Myocyte (in vitro differentiated cells): ENCODE data around the gene SLC28A1. TPM values are rescaled to one million over a fixed set of nuclear protein-coding genes. Genes with fewer than 3 reads are reported as not detected.
"Not testable (repeated sequence)": the region's sequence is repeated elsewhere in the genome, so short reads cannot be mapped to it uniquely, and the experiment has no call there.

Experiments used
- DNase-seq: peaks from one replicate; pipeline ENCODE4 v3.0.0-alpha.2; 2012; ENCODE audit warnings: low read depth
- total RNA-seq: library from RNA; depleted of rRNA; stranded (reverse); fragments of >200 nt; gene quantifications from 2 replicates; pipeline ENCODE4 v1.2.3, GENCODE V29; 2014

SLC28A1 gene
- total RNA-seq, 1 donor from 2014 or later = not detected

DNA sequence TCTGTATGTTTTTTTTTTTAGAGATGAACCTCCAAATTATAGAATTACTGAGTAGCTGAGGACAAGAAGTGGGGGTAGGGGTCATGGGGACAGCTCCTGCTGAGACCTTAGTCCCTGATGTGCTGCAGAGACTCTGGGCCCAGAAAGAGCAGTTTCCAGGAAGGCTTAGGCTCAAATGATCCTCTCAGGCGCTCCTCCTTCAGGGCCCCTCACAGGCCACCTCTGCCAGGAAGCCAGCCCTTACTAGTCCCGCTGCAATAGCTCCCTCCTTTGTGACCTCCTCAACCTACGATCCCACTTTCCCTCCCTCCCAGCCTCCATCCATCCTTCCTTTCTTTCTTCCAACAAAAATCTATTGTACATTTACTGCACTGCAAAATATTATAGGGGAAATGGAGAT is 24.6 kb downstream of the SLC28A1 start:
- DNase-seq = no peak

DNA sequence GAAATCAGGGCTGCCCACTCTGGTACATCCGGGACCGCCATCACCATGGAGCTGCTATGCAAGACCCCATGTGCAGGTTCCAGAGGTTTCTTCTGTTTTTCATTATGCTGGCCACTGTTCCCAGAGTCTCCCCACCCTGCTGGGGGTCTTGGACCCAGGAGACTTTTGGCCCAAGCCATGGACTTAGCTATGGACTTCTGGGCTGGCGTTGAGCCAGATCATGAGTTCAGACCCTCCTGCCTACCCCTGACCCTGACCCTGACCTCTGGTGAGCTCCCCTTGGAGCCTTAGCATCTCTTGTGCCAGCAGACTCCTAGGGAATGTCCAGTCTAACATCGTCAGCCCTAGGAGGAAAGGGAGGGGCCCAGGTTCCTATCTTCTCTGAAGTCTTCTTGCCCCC is 25.3 kb downstream of the SLC28A1 start:
- DNase-seq = no peak

- DNase-seq = no peak
These were observed 26.6 kb downstream of the SLC28A1 start for GRCh38 chr15:84910928-84911623.

DNA sequence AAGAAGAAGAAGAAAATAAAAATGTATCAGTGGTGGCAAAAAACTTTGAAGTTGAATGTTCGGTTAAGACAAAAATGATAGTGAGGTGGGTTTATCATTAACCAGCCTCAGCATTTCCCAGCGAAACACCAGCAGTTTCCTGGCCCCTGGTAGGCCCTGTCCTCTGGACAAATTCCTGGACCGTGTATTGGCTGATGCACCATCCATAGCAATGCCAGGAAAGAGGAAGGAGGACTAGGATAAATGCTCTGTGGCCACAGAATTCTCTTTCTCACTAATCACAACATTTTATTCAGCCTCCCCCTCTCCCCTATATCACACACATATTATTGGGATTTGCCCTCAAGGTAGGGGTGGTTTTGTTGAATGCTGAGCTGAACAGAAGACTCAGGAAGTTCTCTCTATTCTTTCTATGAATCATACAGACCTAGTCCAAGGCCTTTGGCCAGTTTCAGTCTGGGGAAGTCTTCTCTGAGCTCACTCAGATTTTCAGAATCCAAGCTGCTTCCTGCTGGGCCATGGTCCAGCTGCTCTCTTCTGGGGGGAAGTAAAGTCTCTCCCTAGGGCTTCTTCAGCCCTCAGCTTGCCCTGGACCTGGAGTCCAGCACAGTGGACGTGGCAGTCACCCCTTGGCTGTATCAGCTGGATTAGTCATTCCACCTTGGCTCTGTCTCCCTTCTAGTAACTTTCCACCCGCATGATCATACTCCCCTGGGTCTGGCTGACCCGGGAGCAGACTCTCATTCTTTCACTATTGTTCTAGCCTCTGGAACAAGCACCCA is 27.6 kb downstream of the SLC28A1 start:
- DNase-seq = peak; percentile 77

DNA sequence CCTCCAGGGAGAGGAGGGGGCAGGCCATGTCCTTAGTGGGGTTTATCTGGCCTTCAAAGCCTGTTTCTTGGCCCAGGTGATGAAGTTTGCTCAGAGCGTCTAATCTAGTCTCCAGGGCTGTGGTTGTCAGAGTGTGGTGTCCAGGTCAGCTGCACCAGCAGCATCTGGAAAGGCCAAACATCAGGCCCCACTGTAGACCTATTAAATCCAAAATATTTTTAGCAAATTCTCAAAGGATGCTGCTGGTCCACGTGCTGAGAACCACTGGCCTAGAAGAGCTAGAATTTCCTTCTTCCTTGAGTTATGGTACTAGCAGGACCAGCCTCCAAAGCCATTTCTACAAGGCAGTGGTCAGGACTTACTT is 28.9 kb downstream of the SLC28A1 start:
- DNase-seq = no peak

DNA sequence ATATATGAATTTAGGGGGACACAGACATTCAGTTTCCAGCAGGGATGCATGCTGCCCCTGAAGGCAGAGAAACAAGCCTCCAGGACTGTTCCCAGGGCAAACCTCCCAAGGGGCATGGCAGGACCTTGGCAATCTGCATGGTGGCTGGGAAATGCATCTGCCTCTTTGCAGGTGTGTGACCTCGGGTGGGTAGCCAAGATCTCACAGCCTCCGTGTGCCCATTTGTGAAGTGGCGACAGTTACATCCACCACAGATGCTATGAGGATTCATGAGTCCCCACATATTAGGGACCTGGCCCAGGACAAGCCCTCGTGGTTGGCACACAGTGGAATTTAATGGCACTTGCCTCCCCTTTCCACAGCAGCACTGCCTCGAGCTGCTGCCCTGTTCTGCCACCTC is 29.9 kb downstream of the SLC28A1 start:
- DNase-seq = no peak

GRCh38 chr15:84914909-84915605 is 30.6 kb downstream of the SLC28A1 start:
- peak; percentile 74 for DNase-seq

- no peak for DNase-seq
These were observed 31.1 kb downstream of the SLC28A1 start for GRCh38 chr15:84915606-84915958.

GRCh38 chr15:84917452-84917851 is 33.0 kb downstream of the SLC28A1 start:
- DNase-seq = no peak

DNA sequence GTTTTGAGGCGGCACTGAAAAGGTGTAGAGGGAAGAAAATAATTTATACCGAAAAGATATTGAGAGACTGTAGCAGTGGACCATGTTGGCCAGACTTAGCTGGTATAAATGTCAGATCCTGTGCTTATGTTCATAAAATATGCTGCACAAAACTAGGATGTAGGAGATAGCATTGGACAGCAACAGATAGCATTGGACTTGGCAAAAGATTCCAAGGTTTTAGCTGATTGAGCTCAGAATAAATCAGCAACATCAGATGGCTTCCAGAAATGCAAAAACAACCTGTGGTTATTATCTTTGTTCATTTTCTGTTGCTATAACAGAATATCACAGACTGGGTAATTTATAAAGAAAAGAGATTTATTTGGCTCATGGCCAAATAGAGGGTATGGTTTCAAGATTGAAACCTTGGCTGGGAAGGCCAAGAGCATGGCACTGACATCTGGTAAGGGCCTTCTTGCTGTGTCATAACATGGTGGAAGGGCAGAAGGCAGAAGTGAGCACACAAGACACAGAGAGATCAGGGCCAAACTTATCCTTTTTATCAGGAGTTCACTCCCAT is 34.7 kb downstream of the SLC28A1 start:
- DNase-seq = no peak

GRCh38 chr15:84921121-84921520 is 36.7 kb downstream of the SLC28A1 start:
- DNase-seq = no peak

DNA sequence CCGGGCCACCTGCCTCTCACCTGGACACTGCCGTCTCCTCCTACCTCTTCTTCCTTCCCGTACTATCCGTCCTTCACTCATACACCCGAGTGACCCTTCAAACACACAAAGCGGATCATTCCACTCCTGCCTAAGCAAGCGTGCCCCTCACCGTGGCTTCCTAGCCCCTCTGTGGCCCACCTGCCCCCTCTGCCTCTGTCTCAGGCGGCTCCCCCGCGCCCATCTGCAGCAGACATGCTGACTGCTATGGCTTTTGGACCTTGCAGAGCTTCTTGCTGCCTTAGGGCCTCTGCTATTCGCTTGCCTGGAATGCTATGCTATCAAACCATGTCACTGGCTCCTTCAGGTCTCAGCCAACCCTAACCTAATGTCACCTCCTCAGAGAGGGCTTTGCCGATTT is 38.1 kb downstream of the SLC28A1 start:
- no peak for DNase-seq

DNA sequence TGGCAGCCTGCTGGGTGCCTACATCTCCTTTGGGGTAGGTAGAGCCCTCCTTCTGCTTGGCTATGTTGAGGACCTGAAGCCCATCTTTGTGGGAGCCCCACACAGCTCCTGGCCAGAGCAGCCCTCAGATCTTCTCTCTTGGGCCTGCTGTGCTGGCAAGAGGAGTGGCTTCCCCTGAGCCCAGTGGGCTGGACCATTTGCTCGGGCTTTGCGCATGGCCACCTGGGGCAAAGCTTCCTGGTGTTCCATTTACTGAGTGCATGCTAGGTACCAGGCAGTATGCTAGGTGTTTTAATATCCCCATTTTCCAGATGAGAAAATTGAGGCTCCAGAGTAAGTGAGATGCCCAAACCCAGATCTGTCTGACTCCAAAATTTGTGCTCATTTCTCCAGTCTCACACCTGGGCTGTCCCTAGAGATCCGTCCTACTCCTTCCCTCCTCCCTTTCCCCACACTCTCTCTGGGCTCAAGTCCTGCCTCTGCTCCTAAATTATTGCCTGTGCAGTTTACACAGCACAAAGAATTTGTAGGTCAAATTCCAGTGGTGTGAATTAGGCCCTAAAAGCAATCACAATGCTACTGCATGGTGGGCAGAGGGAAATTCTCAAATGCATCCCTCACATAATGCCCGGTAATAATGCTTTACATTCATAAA is 39.7 kb downstream of the SLC28A1 start:
- DNase-seq = peak; percentile 17

DNA sequence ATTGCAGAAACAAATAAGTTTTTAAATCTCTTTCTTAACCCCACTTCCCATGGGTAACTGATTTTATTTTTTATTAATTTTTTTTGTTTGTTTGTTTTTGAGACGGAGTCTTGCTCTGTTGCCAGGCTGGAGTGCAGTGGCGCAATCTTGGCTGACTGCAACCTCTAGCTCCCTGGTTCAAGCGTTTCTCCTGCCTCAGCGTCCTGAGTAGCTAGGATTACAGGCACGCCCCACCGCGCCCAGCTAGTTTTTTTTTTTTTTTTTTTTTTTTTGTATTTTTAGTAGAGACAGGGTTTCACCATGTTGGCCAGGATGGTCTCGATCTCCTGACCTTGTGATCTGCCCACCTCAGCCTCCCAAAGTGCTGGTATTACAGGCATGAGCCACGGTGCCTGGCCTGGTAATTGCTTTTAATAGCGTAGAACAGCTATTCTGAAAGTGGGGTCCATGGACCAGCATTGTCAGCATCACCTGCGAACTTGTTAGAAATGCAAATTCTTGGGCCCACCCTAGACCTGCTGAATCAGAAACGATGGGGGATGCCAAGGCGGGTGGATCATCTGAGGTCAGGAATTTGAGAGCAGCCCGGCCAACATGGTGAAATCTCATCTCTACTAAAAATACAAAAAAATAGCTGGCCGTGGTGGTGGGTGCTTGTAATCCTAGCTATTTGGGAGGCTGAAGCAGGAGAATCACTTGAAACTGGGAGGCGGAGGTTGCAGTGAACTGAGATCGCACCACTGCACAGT is 40.5 kb downstream of the SLC28A1 start:
- DNase-seq = not testable (repeated sequence)

- DNase-seq = no peak
These were observed 41.4 kb downstream of the SLC28A1 start for GRCh38 chr15:84925906-84926305.

DNA sequence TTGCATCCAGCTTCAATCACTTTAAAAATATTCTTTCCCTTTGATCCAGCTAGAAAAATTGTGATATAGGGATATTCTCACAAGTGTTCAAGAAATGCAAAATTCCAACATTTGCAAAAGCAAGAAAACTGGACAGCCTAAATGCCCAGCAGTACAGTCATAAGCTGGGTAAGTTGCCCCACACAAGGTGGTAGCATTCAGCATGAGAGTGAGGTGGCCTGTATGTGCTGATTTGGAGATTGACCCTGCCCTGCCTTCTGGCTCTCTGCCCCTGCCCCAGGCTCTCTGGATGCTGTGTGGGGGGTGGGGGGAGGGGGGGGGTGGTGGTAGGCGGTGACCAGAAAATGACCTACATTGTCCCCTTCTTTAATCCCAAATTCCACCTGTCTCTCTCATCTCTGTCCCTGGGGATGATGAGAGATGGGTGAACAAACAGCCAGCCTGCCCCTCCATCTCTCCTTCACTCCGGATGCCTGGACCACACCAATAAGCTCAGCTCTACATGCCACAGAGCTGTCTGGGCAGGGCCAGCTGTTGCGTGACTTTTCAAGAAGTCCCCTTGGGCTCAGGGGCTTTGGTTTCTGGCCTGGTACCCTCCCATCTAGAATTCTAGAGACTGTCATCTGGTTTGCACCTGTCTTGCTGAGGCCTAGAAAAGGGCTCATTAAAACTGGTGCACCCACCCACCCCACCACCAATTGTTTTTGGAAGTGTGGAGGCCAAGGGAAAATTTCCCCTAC is 42.2 kb downstream of the SLC28A1 start:
- peak; percentile 91 for DNase-seq

- no peak for DNase-seq
These were observed 44.3 kb downstream of the SLC28A1 start for GRCh38 chr15:84928843-84929168.

GRCh38 chr15:84929795-84930603 is 45.5 kb downstream of the SLC28A1 start:
- DNase-seq = peak; percentile 98
